Hepatocyte (in vitro differentiated cells): Measurements from ENCODE around the gene ALDH3A1.

Experiments
- EZH2 ChIP-seq: fragments of 200-600 bp; sonication (generic); IDR thresholded peaks from 2 replicates; pipeline ENCODE4 v1.6.1; 2016; ENCODE audit warnings: antibody characterized with exemption, mild to moderate bottlenecking, borderline replicate concordance
- EZH2phosphoT487 ChIP-seq: fragments of 200-600 bp; sonication (generic); IDR thresholded peaks from one replicate; pipeline ENCODE4 v1.6.1; 2018; ENCODE audit warnings: antibody characterized with exemption, mild to moderate bottlenecking, low read depth, moderate library complexity; ENCODE audit not compliant: unreplicated experiment, severe bottlenecking
- TF ChIP-seq, protein P1 (sequence below): fragments of 200-600 bp; sonication (generic); IDR thresholded peaks from 2 replicates; pipeline ENCODE4 v1.5.1; 2016; ENCODE audit warnings: antibody characterized with exemption, mild to moderate bottlenecking; ENCODE audit not compliant: poor library complexity

DNA sequence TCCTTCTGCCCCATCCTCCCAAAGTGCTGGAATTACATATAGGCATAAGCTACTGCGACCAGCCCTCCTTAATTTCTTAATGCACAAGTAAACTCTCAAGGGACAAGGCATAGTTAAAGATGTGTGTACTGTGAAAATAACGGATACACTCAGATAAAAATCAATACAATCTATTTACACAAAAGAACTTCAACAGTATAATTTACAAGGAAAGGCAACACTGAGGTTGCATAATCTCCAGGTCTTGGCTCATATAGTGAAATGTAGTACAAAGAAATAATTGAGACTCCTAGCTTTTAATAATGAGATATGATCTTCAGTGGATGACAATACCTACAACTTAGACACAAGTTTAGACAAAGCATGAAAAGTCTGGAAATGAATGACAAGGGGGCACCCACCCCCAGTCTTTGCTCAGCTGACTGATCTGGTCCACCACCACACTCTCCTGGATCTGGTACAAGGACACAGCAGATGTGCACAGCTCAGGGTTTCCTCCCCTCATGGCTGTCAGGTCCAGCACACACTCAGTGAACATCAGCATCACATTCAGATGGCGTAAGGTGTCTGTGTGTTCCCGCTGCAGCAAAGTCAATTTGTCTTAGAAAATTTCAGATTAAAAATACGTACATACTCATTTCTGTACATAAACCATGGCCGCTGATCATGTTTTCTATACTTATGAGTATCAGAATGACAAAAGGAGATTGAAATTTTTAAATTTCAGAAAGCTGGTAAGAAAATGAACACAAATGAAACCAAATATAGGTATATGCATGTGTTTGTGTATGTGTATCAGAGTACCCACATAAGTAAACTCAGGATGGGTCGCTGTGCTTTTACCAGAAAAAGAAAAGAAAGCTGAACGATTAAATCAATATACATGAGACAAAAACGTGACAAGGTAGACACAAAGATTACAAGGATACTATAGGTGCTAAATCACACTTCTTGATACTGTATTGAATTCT, 33.7 kb upstream of the ALDH3A1 start:
- TF ChIP-seq, protein P1, sequence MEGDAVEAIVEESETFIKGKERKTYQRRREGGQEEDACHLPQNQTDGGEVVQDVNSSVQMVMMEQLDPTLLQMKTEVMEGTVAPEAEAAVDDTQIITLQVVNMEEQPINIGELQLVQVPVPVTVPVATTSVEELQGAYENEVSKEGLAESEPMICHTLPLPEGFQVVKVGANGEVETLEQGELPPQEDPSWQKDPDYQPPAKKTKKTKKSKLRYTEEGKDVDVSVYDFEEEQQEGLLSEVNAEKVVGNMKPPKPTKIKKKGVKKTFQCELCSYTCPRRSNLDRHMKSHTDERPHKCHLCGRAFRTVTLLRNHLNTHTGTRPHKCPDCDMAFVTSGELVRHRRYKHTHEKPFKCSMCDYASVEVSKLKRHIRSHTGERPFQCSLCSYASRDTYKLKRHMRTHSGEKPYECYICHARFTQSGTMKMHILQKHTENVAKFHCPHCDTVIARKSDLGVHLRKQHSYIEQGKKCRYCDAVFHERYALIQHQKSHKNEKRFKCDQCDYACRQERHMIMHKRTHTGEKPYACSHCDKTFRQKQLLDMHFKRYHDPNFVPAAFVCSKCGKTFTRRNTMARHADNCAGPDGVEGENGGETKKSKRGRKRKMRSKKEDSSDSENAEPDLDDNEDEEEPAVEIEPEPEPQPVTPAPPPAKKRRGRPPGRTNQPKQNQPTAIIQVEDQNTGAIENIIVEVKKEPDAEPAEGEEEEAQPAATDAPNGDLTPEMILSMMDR: no peak
- TF ChIP-seq EZH2phosphoT487 (no peak), EZH2 (no peak)
